Left lung (tissue), 10 donors: ENCODE data around the gene SKA3. TPM values are rescaled to one million over a fixed set of nuclear protein-coding genes. Genes with fewer than 3 reads are reported as not detected.

Experiments
- ATAC-seq: fragments of 200-7000 bp; cut with Tn5 transposase; one replicate; pipeline ENCODE4 v1.9.1; 2020; ENCODE audit warnings: moderate library complexity
- DNase-seq, 4 donors: peaks; one replicate each; pipeline ENCODE4 v3.0.0-alpha.2; 2013 to 2020
- H3K27ac ChIP-seq, 2 donors: fragments of 200-600 bp; sonication (generic) in 1 of 2; one replicate each; pipeline versions ENCODE4 v1.5.0 to v1.8.0; 2020 to 2021
- H3K27me3 ChIP-seq, 2 donors: fragments of 200-600 bp; sonication (generic) in 1 of 2; one replicate each; pipeline versions ENCODE4 v1.5.0 to v1.8.0; 2020 to 2021
- H3K36me3 ChIP-seq, 2 donors: fragments of 200-600 bp; sonication (generic) in 1 of 2; one replicate each; pipeline versions ENCODE4 v1.5.0 to v1.8.0; 2020 to 2021
- H3K4me1 ChIP-seq, 2 donors: fragments of 200-600 bp; one replicate each; pipeline ENCODE4 v1.8.0; 2021
- H3K4me3 ChIP-seq, 2 donors: fragments of 200-600 bp; sonication (generic) in 1 of 2; one replicate each; pipeline versions ENCODE4 v1.5.0 to v1.8.0; 2020 to 2021; ENCODE audit warnings: mild to moderate bottlenecking in 1 of 2
- H3K9me3 ChIP-seq, 2 donors: fragments of 200-600 bp; sonication (generic) in 1 of 2; one replicate each; pipeline versions ENCODE4 v1.5.0 to v1.8.0; 2020 to 2021
- CTCF ChIP-seq, 2 donors: fragments of 200-600 bp; sonication (generic) in 1 of 2; IDR thresholded peaks; one replicate each; pipeline versions ENCODE4 v1.5.0 to v1.8.0; 2021; ENCODE audit warnings: antibody characterized with exemption in 2 of 2
- intact Hi-C, 2 donors: fragments of 100-400 bp; cut with DNase I; formaldehyde crosslinking; loops; one replicate each; pipeline versions ENCODE4 v1.11.2 to v1.14.2; 2022
- polyA plus RNA-seq, 6 donors: library from polyadenylated mRNA; unstranded; fragments of 120-200 nt; gene quantifications; one replicate each; pipeline ENCODE4 v1.2.1, GENCODE V29; 2013; ENCODE audit not compliant: insufficient read length in 6 of 6
- total RNA-seq, 2 donors: library from RNA; stranded (reverse); fragmentation: NEBNext Ultra II Directional; extraction: Animal tissue kit (Norgen Biotek cat#: 25700); gene quantifications; one replicate each; pipeline ENCODE4 v1.2.1, GENCODE V29; 2021
- donor health status: DM: no; HTN: yes; CAD: no.
- donor health status: DM: no; HTN: no; CAD: no.

SKA3 gene
- total and polyA plus RNA-seq, 8 donors = 2.0 to 17.6 (median 10.2) TPM

- DNase-seq (peak in 2 of 4 donors; percentile 79 to 88), ATAC-seq (no peak)
- H3K4me3 ChIP-seq = no peak overlapping the region
- no peaks in the 10 kb centered on the region for H3K36me3 ChIP-seq
- intact Hi-C loops = no loop called here
- H3K4me1 ChIP-seq = no peaks in the 10 kb centered on the region
- TF ChIP-seq CTCF (IDR thresholded peaks at IDR 0.05) = no peak
- no peaks in the 10 kb centered on the region for H3K9me3 ChIP-seq
- H3K27me3 ChIP-seq = no peaks in the 10 kb centered on the region
- no peak overlapping the region for H3K27ac ChIP-seq
Measured at GRCh38 chr13:21115231-21115630, 61.1 kb downstream of the SKA3 start.

GRCh38 chr13:21111546-21111945 is 64.8 kb downstream of the SKA3 start:
- TF ChIP-seq CTCF (IDR thresholded peaks at IDR 0.05) = no peak
- no peak overlapping the region for H3K27ac ChIP-seq
- intact Hi-C loops = no loop called here
- no peaks in the 10 kb centered on the region for H3K36me3 ChIP-seq
- H3K9me3 ChIP-seq = no peaks in the 10 kb centered on the region
- no peak for ATAC-seq
- no peak overlapping the region for H3K4me3 ChIP-seq
- no peaks in the 10 kb centered on the region for H3K27me3 ChIP-seq
- H3K4me1 ChIP-seq = no peaks in the 10 kb centered on the region
- DNase-seq = no peak

GRCh38 chr13:21109168-21109567 is 67.2 kb downstream of the SKA3 start:
- Histone ChIP-seq H3K4me3 (no peak overlapping the region), H3K36me3 (no peaks in the 10 kb centered on the region), H3K27me3 (no peaks in the 10 kb centered on the region), H3K27ac (no peak overlapping the region), H3K9me3 (no peaks in the 10 kb centered on the region), H3K4me1 (no peaks in the 10 kb centered on the region)
- TF ChIP-seq CTCF (IDR thresholded peaks at IDR 0.05) = no peak
- intact Hi-C loops = no loop called here
- no peak for DNase-seq
- no peak for ATAC-seq

GRCh38 chr13:21106089-21106488 is 70.3 kb downstream of the SKA3 start:
- TF ChIP-seq CTCF (IDR thresholded peaks at IDR 0.05) = no peak
- ATAC-seq (no peak), DNase-seq (no peak)
- Histone ChIP-seq H3K27me3 (no peaks in the 10 kb centered on the region), H3K9me3 (no peaks in the 10 kb centered on the region), H3K4me1 (no peaks in the 10 kb centered on the region), H3K36me3 (no peaks in the 10 kb centered on the region), H3K27ac (no peak overlapping the region), H3K4me3 (no peak overlapping the region)
- intact Hi-C loops = no loop called here

- Histone ChIP-seq H3K4me3 (no peak overlapping the region), H3K36me3 (no peaks in the 10 kb centered on the region), H3K4me1 (no peaks in the 10 kb centered on the region), H3K27ac (no peak overlapping the region), H3K9me3 (no peaks in the 10 kb centered on the region), H3K27me3 (no peaks in the 10 kb centered on the region)
- ATAC-seq = no peak
- no peak for TF ChIP-seq CTCF (IDR thresholded peaks at IDR 0.05)
- DNase-seq = no peak
- intact Hi-C loops = no loop called here
Measured at GRCh38 chr13:21104199-21105019, 71.9 kb downstream of the SKA3 start.

Other genes with a start within 250 kb of the SKA3 start
- 10 to 100 TPM; 30.7 to 31.9 TPM for gene LATS2, start 115.0 kb downstream of the SKA3 start, total RNA-seq
- gene LATS2, start 115.0 kb downstream of the SKA3 start, polyA plus RNA-seq = 10 to 100 TPM; 13.2 to 20.0 (median 15.8) TPM
- gene SAP18, start 36.4 kb downstream of the SKA3 start, total RNA-seq = 100 to 1,000 TPM; 169 to 178 TPM
- 100 to 1,000 TPM; 180 to 217 (median 208) TPM for gene SAP18, start 36.4 kb downstream of the SKA3 start, polyA plus RNA-seq
- 10 to 100 TPM; 17.3 to 18.5 TPM for gene MRPL57, start 106 bp upstream of the SKA3 start, total RNA-seq
- 10 to 100 TPM; 16.2 to 21.8 (median 18.2) TPM for gene MRPL57, start 106 bp upstream of the SKA3 start, polyA plus RNA-seq